Measurements from ENCODE around the gene ZGRF1.

GRCh38 chr4:112591593-112591992, 45.1 kb downstream of the ZGRF1 start:
- no peak for TF ChIP-seq EZH2 (IDR thresholded peaks at IDR 0.05; ENCODE audit: borderline replicate concordance, insufficient read depth, low read depth, low read length, poor library complexity, severe bottlenecking)
- no peak for TF ChIP-seq CTCF (IDR thresholded peaks at IDR 0.05)

All from B cell (primary cell).